ENCODE results near the gene SLC17A9.

DNA sequence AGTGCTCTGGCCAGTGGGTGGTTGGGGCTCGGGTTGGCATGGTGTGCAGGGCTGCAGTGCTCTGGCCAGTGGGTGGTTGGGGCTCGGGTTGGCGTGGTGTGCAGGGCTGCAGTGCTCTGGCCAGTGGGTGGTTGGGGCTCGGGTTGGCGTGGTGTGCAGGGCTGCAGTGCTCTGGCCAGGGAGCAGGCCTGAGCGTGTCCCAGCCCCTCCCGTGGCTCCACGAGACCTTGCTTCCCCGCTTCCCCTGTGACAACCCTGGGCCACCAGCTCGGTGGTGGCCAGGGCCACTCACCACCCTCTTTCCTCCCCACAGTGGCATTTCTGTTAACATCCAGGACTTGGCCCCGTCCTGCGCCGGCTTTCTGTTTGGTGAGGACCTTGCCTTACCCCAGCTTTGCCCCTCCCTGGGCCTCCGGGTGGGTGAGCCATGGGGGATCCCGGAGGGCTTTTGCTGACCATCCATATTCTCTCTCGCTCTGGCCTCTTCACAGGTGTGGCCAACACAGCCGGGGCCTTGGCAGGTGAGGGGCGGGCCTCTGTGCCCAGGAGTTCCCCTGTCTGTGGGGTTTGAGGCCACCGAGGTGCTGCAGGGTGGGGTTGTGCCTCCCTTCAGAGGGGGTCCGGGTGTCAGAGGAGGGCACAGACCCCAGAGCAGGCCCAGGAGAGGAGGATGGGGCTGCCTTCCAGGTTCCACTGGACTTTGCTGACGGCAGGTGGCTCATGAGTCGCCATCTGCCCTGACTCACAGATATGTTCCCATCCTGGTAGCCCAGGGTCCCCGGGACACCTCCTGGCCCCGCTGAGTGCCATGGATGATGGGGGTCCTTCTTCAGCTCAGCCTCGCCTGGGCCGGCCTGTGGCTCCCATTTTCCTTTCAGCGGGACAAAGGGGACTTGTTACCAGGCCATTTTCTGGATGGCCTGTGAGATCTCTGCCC is 14.0 kb downstream of the SLC17A9 start:
- TF ChIP-seq TCF12 (IDR thresholded peaks at IDR 0.05; ENCODE audit: low read depth, low read length) (no peak), SUZ12 (IDR thresholded peaks at IDR 0.05; ENCODE audit: low read length) (no peak), SIN3A (conservative IDR thresholded peaks at IDR 0.05 in 1 of 2, IDR thresholded peaks at IDR 0.05 in 1 of 2; ENCODE audit: low read depth in 1 of 2, low read length in 2 of 2) (no peak), EZH2 (IDR thresholded peaks at IDR 0.05; ENCODE audit: low read depth, low read length, severe bottlenecking) (no peak), RFX5 (IDR thresholded peaks at IDR 0.05; ENCODE audit: borderline replicate concordance, low read depth, low read length) (no peak), PHF8 (conservative IDR thresholded peaks at IDR 0.05; ENCODE audit: low read depth, low read length) (no peak), SP1 (IDR thresholded peaks at IDR 0.05; ENCODE audit: low read depth, low read length) (no peak), NANOG (IDR thresholded peaks at IDR 0.05; ENCODE audit: insufficient read depth, low read depth, low read length, poor library complexity, severe bottlenecking) (no peak), EP300 (IDR thresholded peaks at IDR 0.05; ENCODE audit: borderline replicate concordance in 1 of 2, low read depth in 2 of 2, low read length in 2 of 2) (no peak), EGR1 (IDR thresholded peaks at IDR 0.05; ENCODE audit: borderline replicate concordance, low read depth, low read length) (no peak)
- TF ChIP-seq, protein P1, sequence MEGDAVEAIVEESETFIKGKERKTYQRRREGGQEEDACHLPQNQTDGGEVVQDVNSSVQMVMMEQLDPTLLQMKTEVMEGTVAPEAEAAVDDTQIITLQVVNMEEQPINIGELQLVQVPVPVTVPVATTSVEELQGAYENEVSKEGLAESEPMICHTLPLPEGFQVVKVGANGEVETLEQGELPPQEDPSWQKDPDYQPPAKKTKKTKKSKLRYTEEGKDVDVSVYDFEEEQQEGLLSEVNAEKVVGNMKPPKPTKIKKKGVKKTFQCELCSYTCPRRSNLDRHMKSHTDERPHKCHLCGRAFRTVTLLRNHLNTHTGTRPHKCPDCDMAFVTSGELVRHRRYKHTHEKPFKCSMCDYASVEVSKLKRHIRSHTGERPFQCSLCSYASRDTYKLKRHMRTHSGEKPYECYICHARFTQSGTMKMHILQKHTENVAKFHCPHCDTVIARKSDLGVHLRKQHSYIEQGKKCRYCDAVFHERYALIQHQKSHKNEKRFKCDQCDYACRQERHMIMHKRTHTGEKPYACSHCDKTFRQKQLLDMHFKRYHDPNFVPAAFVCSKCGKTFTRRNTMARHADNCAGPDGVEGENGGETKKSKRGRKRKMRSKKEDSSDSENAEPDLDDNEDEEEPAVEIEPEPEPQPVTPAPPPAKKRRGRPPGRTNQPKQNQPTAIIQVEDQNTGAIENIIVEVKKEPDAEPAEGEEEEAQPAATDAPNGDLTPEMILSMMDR (IDR thresholded peaks at IDR 0.05; ENCODE audit: control extremely low read depth in 1 of 3, insufficient read depth in 1 of 3, low read depth in 1 of 3, low read length in 3 of 3) = no peak

Measured in H1 (cell line).